ENCODE data around the gene IGF2.

Gene IGF2

GRCh38 chr11:2092956-2093412, 46.2 kb downstream of the IGF2 start:
- no peak for TF ChIP-seq CTCF (IDR thresholded peaks at IDR 0.05; ENCODE audit: low read depth, low read length)
- H3K4me3 ChIP-seq (ENCODE audit: low read depth, low read length): no peak overlapping the region

- TF ChIP-seq CTCF (IDR thresholded peaks at IDR 0.05; ENCODE audit: low read depth, low read length): no peak
These were observed 46.7 kb downstream of the IGF2 start for GRCh38 chr11:2092464-2092910.

GRCh38 chr11:2091786-2092463, 47.3 kb downstream of the IGF2 start:
- TF ChIP-seq CTCF (IDR thresholded peaks at IDR 0.05; ENCODE audit: low read depth, low read length): no peak
- no peak overlapping the region for H3K4me3 ChIP-seq (ENCODE audit: low read depth, low read length)

More at GRCh38 chr11:2092464-2092910, 46.7 kb downstream of the IGF2 start:
- H3K4me3 ChIP-seq (ENCODE audit: low read depth, low read length): no peak overlapping the region

GRCh38 chr11:2091112-2091746, 48.0 kb downstream of the IGF2 start:
- TF ChIP-seq CTCF (IDR thresholded peaks at IDR 0.05; ENCODE audit: low read depth, low read length): no peak
- no peak overlapping the region for H3K4me3 ChIP-seq (ENCODE audit: low read depth, low read length)

GRCh38 chr11:2090172-2091111, 48.7 kb downstream of the IGF2 start:
- H3K4me3 ChIP-seq (ENCODE audit: low read depth, low read length): no peak overlapping the region
- TF ChIP-seq CTCF (IDR thresholded peaks at IDR 0.05; ENCODE audit: low read depth, low read length): no peak

GRCh38 chr11:2089536-2090165, 49.5 kb downstream of the IGF2 start:
- TF ChIP-seq CTCF (IDR thresholded peaks at IDR 0.05; ENCODE audit: low read depth, low read length): no peak
- no peak overlapping the region for H3K4me3 ChIP-seq (ENCODE audit: low read depth, low read length)
